ENCODE results near the gene MNT.

MNT gene

DNA sequence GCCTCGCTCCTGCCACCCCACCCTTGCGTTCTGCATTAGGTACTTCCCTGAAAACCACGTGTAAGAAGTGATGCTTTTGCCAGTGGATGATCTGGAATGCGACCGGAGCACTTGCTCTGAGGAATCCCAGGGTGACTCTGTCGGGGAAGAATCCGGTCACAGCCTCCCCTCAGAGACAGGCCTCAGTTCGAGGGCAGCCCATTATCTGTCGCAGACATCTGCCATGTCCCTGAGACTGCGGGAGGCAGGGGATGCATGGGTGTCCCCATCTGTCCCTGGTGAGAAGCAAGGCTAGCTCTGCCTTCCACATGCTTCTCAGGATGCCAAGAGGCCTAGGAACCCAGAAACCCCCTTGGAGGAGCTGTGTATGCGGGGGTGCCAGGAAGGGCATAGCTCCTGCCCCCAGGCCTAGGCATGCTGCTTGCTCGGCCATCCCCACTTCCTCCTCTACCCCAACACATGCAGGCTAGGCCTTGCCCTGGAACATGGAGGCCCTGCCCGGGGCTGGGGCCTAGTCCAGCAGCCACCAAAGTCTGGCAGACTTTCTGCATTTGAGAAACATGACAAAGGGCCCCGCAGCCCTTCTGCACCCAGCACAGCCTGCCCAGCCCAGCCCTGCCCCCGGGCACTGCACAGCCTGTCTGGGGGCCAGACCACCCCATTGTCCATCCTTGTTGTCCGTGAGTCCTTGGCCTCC, 20.5 kb downstream of the MNT start:
- DNase-seq: no peak

GRCh38 chr17:2379489-2380225, 21.2 kb downstream of the MNT start:
- DNase-seq: no peak

GRCh38 chr17:2378905-2379304, 22.0 kb downstream of the MNT start:
- DNase-seq: no peak

- no peak for DNase-seq
Measured at GRCh38 chr17:2377659-2378058, 23.2 kb downstream of the MNT start.

- DNase-seq: no peak
Measured at GRCh38 chr17:2376107-2376506, 24.8 kb downstream of the MNT start.

DNA sequence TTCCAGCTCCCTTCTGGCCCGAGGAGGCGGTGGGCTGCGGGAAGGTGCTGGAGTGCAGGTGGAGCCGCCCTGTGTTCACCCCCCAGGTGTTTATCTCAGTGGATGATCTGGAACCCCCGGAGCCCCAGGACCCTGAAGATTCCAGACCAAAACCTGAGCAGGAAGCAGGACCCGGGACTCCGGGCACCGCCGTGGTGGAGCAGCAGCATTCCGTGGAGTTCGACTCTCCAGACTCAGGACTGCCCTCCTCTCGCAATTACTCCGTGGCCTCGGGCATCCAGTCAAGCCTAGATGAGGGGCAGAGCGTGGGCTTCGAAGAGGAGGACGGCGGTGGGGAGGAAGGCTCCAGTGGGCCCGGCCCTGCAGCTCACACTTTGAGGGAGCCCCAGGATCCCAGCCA, 25.5 kb downstream of the MNT start:
- DNase-seq: no peak

DNA sequence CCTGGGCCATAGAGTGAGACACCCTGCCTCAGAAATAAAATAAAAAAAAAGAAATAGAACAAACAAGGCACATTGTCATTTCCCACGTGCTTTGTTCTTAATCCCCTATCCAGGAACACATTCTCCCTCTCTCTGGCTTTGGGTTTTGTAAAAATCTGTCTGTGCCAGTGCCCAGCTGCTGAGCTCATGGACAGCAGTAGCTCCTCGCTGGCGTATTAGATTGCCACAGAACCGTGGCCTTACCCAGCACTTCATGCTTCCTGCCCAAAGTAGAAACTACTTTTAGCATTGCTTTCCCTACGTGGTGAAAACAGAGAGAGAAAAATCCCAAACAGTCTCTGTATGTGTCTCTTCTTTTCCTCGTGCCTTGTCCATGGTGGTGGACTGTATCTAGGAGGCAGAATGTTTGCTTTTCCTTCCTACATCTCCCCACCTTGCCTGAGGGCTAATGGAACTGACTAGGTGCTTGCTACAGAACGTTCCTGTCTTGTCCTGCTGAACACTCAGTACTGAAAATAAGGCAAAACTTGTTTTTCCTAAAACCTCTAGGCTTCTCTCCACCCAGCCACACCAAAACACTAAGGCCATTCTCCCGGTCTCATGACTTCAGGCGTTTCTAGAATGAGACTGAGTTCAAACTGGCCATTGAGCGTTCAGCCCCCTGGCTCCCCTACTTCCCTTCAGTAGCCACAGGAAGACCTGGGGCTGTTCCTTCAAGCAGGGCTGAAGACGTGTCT, 26.1 kb downstream of the MNT start:
- DNase-seq: no peak

DNA sequence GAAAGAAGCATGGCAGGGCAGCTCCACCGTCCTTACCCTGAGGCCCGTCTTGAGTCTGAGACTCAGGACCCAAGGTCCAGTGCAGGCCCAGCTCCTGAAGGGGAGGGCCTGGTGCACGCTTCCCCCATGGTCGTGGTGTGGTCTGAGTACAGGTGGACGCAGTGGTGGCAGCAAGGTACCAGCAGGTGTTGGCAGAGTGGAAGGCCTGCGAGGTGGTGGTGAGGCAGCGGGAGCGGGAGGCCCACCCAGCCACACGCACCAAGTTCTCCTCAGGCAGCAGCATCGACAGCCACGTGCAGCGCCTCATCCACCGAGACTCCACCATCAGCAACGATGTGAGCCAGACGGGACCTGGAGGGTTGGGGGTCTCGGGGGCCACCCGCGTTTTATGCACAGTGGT, 27.7 kb downstream of the MNT start:
- no peak for DNase-seq

- DNase-seq: no peak
Measured at GRCh38 chr17:2372681-2373080, 28.2 kb downstream of the MNT start.

GRCh38 chr17:2372180-2372579, 28.7 kb downstream of the MNT start:
- DNase-seq: no peak

DNA sequence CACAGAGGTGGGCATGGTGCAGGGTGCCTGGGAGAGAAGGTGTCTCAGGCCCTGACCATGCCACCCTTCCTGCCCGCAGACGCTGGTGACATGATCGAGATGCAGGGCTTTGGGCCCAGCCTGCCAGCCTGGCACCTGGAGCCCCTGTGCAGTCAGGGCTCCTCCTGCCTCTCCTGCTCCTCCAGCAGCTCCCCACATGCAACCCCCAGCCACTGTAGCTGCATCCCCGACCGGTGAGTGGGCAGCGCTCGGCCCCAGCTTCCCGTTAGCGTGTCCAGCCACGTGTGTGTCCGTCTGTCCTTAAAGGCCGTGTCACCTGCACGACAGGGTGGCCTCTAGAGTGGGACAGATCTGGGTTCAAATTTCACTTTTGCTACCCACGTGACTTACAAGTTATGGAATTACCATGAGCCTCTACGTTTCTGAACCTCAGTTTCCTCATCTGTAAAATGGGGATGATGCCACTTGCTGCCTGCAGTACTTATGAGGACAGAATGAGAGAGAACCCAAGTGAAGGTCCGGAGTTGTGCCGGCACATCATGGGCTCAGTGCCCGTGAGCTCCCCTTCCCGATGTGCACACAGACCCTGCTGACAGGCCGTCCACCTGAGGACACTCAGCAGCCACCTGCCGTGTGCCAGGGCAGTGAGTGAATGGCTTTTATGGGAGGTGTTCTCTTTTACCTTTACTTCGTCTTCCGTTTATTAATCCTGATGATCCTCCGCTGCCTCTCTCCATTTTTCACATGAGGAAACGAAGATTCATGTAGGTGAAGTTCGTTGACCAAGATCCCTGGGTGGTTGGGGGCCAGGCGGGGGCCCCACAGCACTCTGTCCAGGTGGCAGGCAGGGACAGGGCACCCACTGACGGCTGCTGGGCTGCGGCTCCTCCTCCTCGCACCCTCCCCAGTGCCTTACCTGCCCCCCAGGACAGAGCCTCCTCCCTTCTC, 29.4 kb downstream of the MNT start:
- no peak for DNase-seq

DNA sequence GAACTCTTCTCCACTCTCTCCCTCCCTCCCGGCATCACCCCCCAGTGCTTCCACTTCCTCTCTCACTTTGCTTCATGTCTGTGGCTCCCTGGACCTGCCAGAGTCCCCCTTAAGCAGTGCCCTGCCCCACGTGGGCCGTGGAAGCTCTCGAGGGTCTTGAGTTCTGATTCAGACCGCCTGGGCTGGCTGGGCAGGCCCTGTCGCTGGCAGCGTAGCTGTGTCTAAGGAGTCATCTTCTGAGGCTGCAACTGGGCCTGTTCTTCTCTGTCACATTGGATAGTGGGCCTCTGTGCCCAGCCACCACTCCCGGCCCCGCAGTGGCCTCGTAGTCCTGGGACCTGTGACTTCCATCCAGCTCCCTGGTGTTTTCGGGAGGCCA, 30.7 kb downstream of the MNT start:
- no peak for DNase-seq

- DNase-seq: no peak
Measured at GRCh38 chr17:2369551-2370210, 31.2 kb downstream of the MNT start.

GRCh38 chr17:2369039-2369438, 31.8 kb downstream of the MNT start:
- DNase-seq: no peak

DNA sequence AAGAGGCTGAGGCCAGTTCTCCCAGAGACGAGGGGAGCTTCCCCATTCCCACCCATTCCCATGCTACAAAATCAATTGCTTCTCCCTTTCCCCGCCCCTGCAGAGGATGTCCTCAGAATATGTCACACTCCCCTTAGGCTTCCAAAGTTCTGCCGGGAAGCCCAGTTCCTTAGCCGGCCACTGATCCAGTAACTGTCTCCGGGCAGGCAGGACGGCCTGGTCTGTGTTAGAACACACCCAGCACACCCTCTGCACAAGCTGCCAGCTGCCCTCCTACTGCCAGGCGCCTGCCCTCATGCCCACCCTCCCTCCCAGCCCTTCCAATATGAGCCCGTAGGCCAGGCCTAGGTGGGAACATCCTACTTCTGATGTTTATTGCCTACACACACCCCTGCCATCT, 32.5 kb downstream of the MNT start:
- DNase-seq: no peak

DNA sequence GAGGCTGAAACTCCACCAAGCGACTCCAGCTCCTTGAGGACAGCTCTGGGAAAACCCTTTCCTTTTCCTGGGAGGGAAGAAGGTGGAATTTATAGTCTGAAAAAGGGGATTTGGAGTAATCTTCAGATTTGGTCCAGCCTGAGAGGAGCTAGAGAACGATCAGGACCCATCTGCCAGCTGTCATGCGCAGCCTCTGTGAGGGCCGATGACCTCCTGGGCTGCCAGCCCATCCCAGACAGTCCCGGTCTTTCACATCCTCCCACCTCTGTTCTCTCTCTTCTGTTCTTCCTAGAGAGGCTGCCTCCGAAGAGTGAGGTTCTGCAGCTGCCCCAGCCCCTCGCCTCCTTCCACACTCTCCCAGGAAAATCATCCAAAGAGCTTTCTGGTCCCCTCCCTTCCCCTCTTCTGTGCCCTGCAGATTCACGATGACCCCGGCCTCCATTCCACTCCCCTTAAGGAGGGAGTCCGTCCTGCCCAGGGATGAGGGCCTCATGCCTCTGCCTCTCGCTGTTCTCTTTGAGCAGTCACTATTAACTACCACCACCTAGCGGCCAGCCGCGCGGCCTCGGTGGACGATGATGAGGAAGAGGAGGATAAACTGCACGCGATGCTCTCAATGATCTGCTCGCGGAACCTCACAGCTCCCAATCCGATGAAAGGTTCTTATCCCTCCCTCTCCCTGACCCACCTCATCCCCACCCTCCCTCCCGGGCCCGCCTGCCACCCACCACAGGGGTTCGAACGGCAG, 33.9 kb downstream of the MNT start:
- no peak for DNase-seq

DNA sequence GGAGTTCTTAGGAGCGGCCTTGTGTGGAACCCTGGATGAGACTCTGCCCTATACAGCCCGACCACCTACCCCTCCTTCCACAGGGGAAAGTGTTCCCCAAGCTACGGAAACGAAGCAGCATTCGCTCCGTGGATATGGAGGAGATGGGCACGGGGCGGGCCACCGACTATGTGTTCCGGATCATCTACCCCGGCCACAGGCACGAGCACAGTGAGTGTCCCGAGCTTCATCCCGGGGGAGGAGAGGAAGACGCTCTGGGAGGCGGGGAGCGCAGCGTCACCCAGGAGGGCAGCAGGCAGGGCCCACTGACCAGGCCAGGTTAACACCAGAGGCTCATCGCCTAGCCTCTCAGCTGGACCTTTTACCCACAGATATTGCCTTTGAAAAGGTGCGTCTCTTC, 35.7 kb downstream of the MNT start:
- no peak for DNase-seq

DNA sequence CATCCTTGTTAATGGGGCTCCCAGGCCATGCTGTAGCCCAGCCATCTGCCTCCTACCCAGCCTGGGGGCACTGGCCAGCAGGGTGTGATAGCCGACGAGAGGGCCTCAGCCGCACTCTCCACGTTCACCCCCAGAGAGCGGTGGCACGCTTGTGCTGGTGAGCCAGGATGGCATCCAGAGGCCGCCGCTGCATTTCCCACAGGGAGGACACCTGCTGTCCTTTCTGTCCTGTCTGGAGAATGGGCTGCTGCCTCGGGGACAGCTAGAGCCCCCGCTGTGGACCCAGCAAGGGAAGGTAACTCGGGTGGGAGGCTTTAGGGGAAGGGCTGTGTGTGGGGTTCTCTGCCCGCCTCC, 36.1 kb downstream of the MNT start:
- no peak for DNase-seq

GRCh38 chr17:2363851-2364762, 36.8 kb downstream of the MNT start:
- DNase-seq: no peak

DNA sequence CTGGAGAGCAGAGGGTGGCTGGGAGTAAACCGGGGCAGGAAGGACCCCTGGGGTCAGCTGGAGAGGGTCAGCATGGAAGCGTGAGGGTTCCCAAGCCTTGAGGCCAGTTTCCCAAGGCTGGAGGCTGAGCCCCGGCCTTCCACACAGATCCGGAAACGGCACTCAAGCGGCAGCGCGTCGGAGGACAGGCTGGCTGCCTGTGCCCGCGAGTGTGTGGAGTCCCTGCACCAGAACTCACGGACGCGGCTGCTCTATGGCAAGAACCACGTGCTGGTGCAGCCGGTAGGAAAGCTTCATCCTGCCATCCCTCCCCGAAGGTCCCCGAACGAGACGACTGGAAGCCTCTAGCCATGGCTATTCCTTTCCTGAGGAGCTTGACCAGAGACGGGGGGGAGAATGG, 37.5 kb downstream of the MNT start:
- DNase-seq: no peak

- no peak for DNase-seq
Measured at GRCh38 chr17:2362881-2363280, 38.0 kb downstream of the MNT start.
